ENCODE measurements around the gene KCTD11.
A peak's percentile ranks its signal among the peaks of the same experiment; 100 is the strongest.

Gene KCTD11

DNA sequence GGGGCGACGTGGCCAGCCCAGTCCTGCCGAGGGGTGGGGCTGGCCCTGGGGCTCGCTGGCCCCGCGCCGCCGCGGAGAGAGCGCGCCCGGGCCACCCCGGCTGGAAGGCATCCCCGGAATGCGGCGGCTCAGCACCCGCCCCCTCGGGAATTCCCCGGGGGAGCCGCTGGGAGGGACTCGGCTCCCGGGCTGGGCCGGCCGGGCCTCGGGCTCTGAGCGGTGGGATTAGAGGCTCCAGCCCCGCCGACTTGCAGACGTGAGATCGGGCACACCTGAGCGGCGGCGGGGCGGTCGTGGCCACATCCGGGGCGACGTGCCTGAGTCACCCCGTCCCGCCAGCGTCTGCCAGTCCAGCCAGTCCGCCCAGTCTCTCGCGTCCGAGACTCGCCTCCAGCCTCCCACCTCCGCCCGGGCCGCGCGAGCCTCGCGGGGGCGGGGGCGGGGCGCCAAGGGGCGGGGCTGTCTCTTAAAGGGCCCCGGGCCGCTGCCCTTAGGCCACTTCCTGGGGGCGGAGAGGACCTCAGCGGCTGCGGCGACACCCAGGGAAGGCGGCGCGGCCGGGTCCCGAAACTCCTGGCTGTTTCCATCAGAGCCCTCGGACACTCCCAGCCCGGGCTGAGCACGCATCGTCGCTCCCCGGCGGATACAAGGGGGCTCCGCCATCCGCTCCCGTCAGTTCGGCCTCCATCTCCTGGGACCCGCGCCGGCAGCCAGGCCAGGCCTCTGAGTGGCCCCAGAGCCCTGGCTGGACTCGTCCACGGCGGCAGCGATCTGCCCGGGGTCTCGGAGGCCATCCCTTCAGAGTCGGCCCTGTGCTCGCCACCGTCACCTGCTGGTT lies at the start of gene KCTD11:
KCTD11 (plus strand) TSS at position 498 of the 838 bp plus-strand sequence.
- no peak for DNase-seq

DNA sequence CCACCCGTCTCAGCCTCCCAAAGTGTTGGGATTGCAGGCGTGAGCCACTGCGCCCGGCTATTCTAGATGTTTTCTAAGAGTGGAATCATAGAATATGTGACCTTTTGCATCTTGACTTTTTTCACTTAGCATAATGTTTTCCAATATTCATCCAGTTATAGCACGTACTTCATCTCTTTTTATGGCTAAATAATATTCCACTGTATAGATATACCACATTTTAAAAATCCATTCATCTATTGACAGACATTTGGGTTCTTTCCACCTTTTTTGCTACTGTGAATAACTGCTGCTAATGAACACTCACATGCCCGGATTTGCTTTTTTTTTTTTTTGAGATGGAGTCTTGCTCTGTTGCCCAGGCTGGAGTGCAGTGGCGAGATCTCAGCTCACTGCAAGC lies 47.8 kb upstream of the KCTD11 start:
- DNase-seq = no peak

DNA sequence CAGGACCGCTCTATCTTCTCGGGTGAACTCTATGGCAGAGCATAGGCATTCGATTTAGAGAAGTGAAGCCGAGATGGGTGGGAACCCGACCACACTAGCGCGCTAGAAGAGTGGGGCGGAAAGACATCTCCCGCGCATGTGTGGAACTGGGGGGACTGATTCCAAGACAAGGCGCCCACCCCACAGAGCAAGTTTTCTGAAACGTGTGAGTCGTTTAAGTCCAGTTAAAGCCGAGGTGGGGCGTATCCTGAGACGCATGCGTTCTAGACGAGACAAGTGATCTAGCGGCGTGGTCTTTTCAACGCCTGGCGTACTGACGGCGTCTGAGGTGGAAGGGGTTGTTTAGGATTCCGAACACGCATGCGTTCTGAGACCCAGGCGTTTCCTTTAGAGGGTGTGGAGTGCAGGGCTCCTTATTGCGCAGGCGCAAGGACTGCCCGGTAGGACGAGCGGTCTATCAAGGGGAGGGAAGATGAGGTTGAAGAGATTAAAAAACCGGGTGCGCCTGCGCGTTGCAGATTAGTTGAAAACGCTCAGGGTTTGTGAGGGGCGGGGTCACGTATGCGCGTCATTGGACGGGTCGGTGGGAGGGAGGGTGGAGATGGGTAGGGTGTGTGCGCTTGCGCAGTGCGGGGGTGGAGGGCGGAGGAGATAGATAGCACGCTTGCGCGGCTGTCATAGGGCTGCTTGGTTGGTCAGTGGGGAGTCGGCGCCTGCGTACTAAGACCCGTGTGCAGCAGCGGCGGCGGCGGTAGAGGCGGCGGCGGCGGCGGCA lies 44.9 kb upstream of the KCTD11 start, which contains the start of gene EIF5A:
EIF5A (plus strand) TSS at position 718 of the 775 bp plus-strand sequence. CDS start 2,008 bp downstream, outside the sequence.
- peak; percentile 93 for DNase-seq

DNA sequence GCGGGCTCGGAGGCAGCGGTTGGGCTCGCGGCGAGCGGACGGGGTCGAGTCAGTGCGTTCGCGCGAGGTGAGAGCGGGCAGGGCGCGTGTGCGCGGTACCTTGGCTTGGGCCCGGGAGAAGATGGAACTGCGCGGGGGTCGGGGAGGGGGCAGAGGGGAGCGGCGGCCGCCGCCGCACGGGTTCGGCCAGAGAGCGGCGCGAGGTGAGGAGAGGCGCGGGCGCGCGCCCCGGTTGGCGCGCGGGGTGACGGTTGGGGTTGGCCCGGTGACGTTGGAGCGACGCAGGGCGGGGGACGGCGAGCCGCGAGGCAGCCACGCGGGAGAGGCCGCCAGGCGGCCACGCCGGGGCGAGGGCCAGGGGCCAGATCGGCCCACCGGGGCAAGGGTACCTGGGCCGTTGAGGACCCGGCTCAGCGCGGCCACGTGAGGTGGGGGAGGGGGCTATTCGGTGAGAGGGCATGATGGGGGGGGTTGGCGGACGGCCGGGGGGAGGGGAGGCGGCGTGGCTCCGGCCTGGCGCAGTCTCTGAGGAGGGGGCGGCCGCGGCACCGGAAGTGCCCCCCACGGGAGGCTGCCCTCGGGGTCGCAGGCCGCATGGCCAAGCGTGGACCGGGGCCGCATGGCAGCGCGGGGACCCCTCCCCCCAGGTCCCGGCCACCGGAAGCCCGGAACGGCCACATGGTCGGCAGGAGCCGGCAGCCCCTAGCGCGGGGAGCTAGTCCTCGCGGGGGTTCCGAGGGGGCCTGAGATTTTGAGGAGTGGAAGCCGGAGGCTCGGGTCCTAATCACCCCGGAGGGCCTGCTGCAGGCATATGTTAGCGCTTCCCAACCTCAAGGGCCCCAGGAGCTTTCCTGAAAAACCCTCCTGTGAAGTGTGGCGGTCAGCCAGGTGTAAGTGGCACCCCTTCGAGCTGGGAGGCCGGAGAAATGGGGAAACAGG lies 44.0 kb upstream of the KCTD11 start:
- DNase-seq = no peak

DNA sequence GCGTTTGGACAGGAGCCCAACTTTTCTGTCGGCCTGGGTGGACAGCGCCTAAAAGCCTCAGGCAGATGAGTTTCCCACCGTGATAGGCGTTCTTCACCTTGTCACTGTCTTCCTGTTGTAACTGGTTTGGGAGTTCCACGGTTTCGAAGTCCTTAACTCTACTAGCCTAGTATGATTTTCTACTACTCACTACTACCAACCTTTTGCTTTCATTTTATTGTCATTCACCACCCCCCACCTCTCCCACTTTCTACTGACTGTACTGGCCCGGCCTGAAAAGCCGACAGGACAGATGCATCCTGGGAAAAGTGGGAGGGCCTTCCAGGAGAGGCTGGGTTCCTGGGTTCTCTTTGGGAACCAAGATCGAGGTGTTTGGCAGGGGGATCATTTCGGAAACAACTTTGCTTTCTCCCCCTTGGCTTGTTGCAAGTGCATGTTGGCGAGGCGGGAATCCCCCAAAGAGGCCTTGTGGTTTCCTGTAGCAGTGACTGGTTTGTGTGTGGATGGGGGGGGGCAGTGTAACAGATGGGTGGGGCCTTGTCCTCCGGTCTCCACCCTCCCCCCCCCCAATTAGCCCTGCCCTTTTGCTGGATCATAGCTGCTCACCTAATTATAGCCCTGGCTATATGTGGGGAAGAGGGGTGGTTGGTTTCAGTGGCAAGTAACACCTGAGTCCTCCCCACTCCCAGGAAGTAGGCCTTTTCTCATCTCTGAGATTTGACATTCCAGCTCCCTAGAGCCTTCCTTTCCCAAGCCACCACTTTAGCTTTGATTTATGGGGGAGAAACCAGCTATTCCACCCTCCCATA lies 43.1 kb upstream of the KCTD11 start:
- DNase-seq = peak; percentile 9

DNA sequence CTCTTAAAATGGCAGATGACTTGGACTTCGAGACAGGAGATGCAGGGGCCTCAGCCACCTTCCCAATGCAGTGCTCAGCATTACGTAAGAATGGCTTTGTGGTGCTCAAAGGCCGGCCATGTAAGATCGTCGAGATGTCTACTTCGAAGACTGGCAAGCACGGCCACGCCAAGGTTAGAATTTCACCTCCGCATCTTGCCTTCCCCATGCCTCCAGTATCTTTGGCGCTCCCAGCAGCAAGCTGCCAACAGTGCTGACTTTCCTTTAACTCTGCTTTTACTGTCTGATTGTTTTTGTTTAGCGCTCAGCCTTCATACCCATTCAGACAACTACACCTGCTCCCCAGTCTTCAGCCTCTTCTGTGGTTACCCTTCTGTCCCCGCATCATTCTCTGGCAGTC lies 42.3 kb upstream of the KCTD11 start:
- DNase-seq = no peak

DNA sequence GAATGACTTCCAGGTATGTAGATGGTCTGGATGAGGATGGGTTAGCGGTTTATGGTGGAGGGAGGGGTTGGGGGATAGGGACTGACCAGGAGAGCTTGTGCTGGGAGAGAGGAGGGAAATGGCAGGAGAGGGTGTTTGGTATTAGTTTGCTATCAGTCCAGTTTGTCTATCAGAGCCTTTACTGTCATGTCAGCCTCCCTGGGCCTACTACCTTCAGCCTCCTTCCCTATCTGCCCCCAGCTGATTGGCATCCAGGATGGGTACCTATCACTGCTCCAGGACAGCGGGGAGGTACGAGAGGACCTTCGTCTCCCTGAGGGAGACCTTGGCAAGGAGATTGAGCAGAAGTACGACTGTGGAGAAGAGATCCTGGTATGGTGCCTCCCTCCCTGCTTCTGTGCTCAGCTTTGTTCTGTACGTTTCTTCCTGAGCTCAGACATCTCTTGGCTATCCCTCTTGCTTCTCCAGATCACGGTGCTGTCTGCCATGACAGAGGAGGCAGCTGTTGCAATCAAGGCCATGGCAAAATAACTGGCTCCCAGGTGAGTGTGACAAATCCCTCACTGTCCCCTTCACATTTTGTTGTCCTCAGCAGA lies 40.8 kb upstream of the KCTD11 start:
- DNase-seq = no peak

DNA sequence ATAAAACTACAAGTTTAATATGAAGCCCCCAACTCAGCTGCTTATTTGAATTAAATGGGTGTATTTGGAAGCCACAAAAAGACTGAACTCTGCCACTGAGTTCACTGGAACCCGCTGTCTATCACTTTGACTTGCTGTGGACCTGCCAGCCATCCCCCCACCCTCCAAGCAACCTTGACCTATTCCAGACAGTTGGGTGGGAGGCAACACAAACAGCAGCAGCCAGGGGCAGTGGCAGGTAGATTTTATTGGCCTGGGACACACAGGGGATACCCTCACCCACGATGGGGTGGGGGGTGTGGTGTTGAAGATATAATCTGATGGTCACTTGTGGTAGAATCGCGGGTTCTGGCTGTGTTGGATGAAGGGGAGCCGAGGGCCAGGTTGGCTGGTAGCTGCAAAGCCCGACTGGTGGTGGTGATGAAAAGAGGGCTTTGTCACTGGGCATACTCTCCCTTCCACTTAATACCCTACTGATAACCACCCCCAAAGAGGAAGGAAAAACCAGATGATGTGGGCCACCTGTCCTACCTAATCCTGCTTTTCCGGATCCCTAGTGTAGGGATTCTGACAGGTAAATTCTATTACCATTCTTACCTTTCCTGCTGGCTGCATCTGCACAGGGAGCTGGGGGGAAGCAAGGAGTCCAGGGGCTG lies 39.4 kb upstream of the KCTD11 start:
- DNase-seq = no peak

DNA sequence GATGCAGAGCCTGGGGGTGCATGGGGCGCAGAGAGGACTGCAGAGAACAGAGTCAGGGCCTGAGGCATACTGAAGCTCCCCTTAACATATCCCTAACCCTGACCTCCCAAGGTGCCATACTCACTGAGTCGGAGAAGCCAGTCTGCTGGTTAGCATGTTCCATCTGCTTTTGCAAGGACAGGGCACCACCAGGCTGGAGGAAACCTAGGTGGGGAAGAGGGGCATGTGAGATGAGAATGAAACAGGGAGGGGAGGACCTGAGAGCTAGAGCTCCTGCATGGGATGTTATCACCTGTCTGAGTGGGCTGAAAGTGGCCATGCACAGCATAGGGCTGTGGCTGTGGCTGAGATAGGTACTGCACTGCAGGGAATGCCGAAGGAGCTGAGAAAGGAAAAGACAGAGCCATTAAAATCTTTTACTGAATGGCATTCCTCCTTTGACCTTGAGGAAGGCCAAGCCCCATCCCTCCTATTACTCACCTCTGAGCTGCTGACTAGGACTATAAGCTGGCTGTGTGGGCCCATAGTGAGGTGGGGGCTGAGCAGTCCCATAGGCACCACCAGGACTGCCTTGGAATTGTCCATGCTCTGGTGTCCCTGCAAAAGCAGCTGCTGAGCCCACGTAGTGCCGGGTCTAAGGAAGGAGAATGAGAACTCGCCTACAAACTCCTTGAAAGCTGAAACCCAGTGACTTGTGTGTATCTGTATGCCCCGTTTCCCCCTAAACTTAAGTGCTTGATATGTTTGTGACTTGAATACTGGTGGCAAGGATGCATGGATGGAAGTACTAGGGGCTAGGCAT lies 38.7 kb upstream of the KCTD11 start:
- no peak for DNase-seq

DNA sequence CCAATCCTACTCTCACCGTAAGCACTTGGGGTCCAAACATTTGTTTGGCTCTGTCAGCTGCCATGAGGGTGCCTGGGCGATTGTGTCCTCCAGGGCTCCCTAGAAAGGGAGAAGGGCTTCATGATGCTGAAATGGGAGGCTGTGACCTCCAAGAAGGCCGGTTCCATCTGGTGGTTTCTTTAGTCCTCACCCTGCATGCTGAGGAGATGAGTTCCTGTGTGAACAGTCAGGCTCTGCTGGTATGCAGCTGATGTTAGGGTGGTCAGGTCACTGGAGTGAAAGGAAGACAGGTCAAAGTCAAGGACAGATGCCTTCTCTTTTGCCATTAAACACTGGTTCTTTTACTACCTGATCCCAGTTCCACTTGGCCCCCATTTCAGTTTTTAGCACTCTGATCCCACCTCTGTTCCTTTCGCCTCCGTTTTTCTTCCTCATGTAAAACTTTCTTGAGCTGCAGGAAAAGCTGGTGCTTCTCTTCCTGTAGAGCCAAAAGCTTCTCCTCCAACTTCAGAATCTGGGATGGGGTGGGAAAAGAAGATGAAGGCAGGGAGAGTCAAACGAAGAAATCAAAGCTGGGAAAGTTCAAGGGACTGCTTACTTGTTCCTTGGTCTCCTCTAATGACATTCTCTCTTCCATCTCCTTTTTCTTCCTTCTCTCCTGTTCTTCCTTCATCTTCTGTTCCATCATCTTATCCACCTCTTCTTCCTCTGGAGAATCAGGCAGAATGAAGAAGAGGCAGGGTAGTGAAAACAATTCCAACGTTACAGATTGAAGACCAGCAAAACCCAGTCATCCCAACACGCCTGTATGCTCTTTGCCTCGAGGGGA lies 37.9 kb upstream of the KCTD11 start:
- no peak for DNase-seq

DNA sequence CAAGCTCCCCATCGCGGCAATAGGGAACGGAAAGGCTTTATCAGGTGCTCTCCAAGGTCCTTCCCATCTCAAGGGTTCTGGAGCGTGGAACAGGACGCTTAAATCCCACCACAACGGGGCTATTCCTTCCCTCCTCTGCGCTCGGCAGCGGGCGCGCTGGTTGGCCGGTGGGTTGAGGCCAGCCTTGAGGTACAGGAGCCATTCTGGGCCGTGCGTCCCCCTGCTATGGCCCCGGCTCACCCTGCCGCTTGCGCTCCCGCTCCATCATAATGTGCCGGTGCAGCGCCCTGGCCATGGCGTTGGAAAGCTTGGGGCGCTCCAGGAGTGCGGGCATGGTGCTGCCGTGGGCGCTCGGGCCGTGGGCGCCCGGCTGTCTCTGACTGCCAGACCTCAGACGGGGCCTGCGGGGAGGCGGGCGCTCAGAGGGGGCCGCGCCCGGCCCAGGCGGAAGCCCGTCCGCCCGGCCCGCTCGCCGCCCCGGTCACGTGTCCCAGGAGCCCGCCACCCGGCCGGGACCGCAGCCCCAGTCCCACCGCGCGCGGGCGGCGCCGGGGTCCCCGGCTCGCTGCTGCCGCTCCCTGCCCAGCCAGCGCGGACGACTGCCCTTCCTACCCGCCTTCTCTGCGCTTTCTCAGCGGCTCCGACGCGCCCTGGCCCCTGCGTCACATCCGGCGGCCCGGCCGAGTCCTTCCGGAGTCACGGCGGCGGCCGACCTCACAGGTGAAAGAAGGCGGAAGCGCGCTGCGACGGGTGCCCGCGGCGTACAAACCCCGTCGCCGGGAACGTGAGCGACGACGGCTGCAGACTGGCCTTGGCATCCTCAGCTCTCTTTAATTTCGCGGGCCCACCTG lies 37.0 kb upstream of the KCTD11 start, which contains the start of gene GPS2:
GPS2 (minus strand) TSS at position 642 of the 851 bp plus-strand sequence; CDS start at position 334, 308 bp downstream.
- DNase-seq = peak; percentile 27

DNA sequence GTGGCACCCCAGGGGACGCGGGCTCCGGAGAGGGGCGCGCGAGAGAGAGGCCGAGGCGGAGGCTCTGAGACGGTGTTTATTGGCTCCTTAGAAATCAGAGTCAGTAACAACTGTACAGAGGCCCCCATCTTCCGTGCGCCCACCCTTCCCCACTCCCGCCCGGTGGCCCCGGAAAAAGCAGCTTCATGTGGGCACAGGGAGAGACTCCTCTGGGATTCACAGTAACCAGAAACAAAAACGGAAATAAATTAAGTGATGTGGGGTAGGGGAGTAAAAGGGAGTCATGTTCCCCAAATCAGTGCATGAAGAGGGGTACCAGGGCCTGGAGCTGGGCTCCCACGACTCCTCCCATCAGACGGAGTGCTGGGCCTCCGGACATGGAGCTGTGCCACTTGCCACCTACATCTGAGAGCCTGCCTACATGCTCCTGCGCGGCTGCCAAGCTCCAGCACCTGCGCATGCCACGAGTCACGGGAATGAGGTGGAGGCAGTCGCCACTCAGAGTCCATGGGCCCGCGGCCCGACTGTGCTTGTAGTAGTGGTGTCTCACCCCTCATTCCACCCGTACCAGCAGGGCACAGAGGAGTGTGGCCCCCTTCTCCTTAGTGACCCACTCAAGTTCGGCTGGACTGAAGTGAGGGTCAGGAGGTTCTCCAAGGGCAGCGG lies 36.3 kb upstream of the KCTD11 start:
- DNase-seq = no peak

DNA sequence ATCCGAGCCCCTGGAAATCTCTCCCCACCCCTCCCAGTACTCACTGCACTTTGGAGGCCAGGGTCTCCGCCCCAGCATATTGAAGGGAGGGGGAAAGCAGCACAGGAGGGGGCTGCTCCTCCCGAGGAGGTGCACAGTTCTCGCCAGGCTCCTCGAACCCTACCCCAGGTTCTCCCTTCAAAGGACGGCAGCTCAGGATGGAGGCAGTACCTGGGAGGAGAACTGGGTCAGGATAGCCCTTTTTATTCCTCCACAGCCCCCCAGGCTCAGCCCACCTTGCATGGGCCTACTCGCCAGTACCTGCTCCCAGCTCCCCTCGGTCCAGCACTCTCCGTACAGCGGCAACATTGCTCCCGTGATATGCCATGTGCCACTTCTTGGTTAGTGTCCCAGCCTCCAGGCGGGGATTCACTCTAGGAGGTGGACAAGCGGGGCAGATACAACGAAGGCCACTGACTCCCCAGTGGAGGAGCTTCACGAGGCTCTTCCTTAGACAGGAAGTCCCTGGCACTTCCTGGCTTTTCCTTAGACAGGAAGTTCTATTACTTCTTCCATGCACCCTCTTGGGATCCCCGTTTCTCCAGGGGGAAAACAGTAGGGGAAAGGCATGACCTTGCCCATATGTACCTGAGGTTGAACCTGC lies 34.7 kb upstream of the KCTD11 start:
- DNase-seq = no peak

DNA sequence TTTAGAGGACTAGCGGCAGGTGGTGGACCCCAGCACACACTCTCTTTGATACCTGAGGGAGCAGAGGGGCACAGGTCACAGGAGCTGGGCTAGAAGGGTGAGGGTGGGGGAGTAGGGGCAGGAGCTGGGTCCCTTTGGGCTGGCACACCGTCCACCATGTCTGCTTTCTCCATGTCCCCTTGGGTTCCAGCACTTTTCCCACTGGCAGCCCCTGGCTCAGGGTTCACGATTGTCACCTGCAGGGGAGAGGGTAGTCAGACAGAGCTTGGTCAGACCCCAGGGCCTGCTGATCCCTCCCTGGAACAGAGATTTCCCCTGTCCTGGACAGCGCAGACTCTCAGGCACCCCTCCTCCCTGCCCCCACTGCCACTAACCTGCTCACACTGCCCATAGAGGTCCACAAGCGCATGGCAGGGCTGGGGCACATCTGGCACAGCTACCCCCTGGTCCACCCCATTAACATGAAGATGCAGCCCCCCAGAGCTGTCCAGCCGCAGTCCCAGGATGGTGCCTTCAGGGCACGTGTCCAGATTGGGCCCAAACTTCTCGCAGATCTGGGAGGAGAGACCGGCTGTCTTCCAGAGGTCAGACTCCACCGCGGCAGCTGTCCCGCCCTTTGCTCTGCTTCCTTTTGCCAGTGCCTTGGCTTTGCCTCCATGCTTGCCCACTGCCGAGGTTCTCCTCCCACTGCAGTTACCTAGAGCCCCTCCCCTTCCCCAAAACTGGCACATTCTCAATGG lies 33.7 kb upstream of the KCTD11 start:
- no peak for DNase-seq

DNA sequence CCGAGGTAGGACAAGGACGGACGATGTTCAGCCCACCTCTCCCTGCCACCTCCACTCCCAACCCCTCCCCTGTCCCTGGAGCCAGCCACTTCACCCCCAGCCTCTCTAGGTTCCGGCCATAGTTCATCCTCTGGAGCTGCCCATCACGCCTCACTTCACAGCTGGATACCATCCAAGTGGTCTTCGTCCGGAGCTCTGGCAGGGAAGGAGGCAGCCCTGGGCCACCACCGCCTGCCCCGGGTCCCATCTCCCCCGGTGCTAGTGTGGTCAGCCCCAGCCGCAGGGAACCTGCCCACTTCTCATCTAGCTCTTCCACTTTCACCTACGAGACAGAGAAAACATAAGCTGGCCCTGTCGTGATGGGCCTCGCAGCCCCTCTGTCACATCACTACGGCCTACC lies 30.5 kb upstream of the KCTD11 start:
- no peak for DNase-seq

DNA sequence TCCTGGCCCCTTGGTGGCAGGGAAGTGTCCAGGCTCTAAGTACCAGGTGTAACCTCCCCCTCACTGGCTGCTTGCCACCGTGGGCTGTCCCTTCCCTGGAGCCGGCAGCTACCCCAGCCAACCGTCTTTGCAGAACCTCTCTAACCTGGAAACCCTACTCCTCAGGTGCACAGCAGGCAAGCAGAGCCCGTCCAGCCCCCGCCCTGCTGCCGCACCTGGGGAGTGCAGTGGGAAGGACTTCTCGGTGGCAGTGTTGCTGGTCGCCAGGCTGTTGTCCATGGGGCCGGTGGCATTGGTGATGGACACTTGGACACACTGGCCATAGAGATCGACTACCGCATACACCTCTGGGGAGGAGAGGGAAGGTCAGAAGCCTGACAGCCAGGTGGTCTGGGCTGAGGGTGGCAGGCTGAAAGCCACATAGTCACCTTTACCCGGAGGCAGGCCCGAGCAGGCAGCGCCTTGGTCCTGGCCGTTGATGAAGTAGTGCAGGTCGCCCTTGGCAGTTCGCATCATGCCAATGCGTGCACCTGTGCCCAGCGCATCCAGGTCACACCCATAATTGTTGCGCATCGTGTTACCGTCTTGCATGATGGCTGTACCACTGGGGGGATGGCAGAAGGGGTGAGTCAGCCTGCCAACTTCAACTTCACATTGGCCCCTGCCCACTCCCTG lies 29.3 kb upstream of the KCTD11 start:
- DNase-seq = no peak

All from NCI-H2081 treated with DMSO at 0.1 percent for 48 hours (cell line).